GM18951 (cell line): ENCODE data around the gene GABBR1.
"Not testable (repeated sequence)": the region's sequence is repeated elsewhere in the genome, so short reads cannot be mapped to it uniquely, and the experiment has no call there.

Experiments used
- POLR2A ChIP-seq: IDR thresholded peaks from 4 replicates; pipeline ENCODE4 v1.6.1; 2011; ENCODE audit warnings: mild to moderate bottlenecking; ENCODE audit not compliant: insufficient read length, insufficient read depth; ENCODE audit errors: extremely low read depth
- in situ Hi-C: fragments of 300-500 bp; cut with MboI; formaldehyde crosslinking; loops from one replicate; pipeline ENCODE4 v1.12.0; 2022; ENCODE audit warnings: low sequenced_read_pairs, mixed read lengths, inconsistent platforms; ENCODE audit not compliant: unreplicated experiment

Gene GABBR1

GRCh38 chr6:29665942-29666825 lies 33.2 kb upstream of the GABBR1 start:
- in situ Hi-C loops, result no loop called here

GRCh38 chr6:29663300-29664042 lies 30.5 kb upstream of the GABBR1 start:
- in situ Hi-C loops, result no loop called here
- no peak for TF ChIP-seq POLR2A

More at GRCh38 chr6:29665942-29666825, 33.2 kb upstream of the GABBR1 start:
- TF ChIP-seq POLR2A, result no peak

- in situ Hi-C loops, result not testable (repeated sequence)
Measured at GRCh38 chr6:29661502-29662141, 28.6 kb upstream of the GABBR1 start.

- in situ Hi-C loops, result no loop called here
- TF ChIP-seq POLR2A, result no peak
Measured at GRCh38 chr6:29661071-29661470, 28.1 kb upstream of the GABBR1 start.

GRCh38 chr6:29656798-29657197 lies 23.8 kb upstream of the GABBR1 start, which contains the start of gene MOG:
Gene MOG, plus strand, starts transcription at chr6:29657092. Its CDS starts 118 bp downstream, at chr6:29657210.
- TF ChIP-seq POLR2A, result no peak
- in situ Hi-C loops, result no loop called here

DNA sequence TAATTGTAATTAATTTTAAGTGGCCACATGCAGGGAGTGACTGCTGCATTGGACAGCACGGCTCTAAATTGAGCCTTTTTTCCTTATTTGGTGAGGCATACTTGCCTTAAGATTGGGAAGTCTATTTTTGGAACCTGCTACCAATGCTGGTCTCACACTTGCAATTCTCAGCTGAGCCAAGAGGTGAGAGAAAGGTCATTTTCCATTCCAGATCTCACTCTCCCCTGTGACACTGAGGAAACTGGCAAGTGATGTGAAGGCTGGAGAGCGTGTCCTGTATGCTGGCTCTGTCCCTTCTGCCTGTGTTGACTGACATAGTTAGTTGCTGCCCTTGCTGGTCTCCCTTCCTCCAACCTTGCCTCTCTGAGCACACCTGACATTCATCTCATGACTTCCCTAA lies 23.2 kb upstream of the GABBR1 start:
- no peak for TF ChIP-seq POLR2A
- in situ Hi-C loops, result no loop called here

DNA sequence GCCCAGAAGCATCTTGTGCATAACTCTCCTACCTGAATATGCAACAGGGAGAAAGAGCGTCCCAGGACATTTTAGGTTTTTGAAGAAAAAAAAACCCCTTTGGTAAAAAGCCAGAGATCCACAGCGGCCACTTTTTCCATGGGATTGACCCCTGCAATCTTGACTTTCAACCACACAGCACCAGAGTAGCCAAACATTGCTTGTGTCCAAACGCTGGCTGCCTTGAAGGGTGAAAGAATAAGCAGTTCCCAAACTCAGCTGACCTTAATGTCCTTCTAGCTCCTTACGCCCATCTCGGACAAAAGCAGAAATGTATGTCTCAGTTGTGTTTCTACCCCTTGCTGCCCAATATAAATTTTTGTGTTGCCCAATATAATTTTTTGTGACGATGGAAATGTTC lies 22.7 kb upstream of the GABBR1 start:
- TF ChIP-seq POLR2A, result no peak
- in situ Hi-C loops, result no loop called here

- TF ChIP-seq POLR2A, result no peak
- in situ Hi-C loops, result no loop called here
Measured at GRCh38 chr6:29653452-29654038, 20.6 kb upstream of the GABBR1 start.

- in situ Hi-C loops, result no loop called here
- no peak for TF ChIP-seq POLR2A
Measured at GRCh38 chr6:29652198-29652584, 19.2 kb upstream of the GABBR1 start.

- in situ Hi-C loops, result no loop called here
- TF ChIP-seq POLR2A, result no peak
Measured at GRCh38 chr6:29651413-29652197, 18.6 kb upstream of the GABBR1 start.

GRCh38 chr6:29649701-29650673 lies 17.0 kb upstream of the GABBR1 start:
- TF ChIP-seq POLR2A, result peak; percentile 79
- in situ Hi-C loops, result no loop called here
